ENCODE results near the gene MAPK8. TPM values are rescaled to one million over a fixed set of nuclear protein-coding genes. Genes with fewer than 3 reads are reported as not detected.
A peak's percentile ranks its signal among the peaks of the same experiment; 100 is the strongest.

Gene MAPK8
- total RNA-seq, 1 donor from 2014 or later, result 94.1 TPM

- no peak for DNase-seq (ENCODE audit: low spot score)
- no peak overlapping the region for H3K27ac Mint-ChIP-seq
- intact Hi-C loops (cut with micrococcal nuclease), result no loop called here
- H3K4me1 Mint-ChIP-seq (ENCODE audit: low read depth), result no peaks in the 10 kb centered on the region
- H3K9me3 Mint-ChIP-seq, result peaks cover 16% of the 10 kb centered on the region
- H3K36me3 Mint-ChIP-seq (ENCODE audit: low read depth), result peaks cover 5% of the 10 kb centered on the region
- no peaks in the 10 kb centered on the region for H3K27me3 Mint-ChIP-seq (ENCODE audit: low read depth)
- H3K4me3 Mint-ChIP-seq (ENCODE audit: low read depth), result no peak overlapping the region
Measured at GRCh38 chr10:48378675-48379074, 72.2 kb downstream of the MAPK8 start.

GRCh38 chr10:48381971-48382370 is 75.5 kb downstream of the MAPK8 start:
- Mint-ChIP-seq H3K27ac (no peak overlapping the region), H3K27me3 (ENCODE audit: low read depth) (no peaks in the 10 kb centered on the region), H3K4me3 (ENCODE audit: low read depth) (no peak overlapping the region), H3K36me3 (ENCODE audit: low read depth) (no peaks in the 10 kb centered on the region), H3K9me3 (no peaks in the 10 kb centered on the region), H3K4me1 (ENCODE audit: low read depth) (peaks cover 1% of the 10 kb centered on the region)
- DNase-seq (ENCODE audit: low spot score), result no peak
- intact Hi-C loops (cut with micrococcal nuclease), result no loop called here

- H3K27me3 Mint-ChIP-seq (ENCODE audit: low read depth), result no peaks in the 10 kb centered on the region
- no peaks in the 10 kb centered on the region for H3K36me3 Mint-ChIP-seq (ENCODE audit: low read depth)
Measured at GRCh38 chr10:48382982-48383381, 76.5 kb downstream of the MAPK8 start.

GRCh38 chr10:48383393-48383792 is 76.9 kb downstream of the MAPK8 start:
- H3K9me3 Mint-ChIP-seq, result no peaks in the 10 kb centered on the region
- intact Hi-C loops (cut with micrococcal nuclease), result no loop called here

More at GRCh38 chr10:48382982-48383381, 76.5 kb downstream of the MAPK8 start:
- Mint-ChIP-seq H3K9me3 (no peaks in the 10 kb centered on the region), H3K4me3 (ENCODE audit: low read depth) (no peak overlapping the region), H3K27ac (no peak overlapping the region), H3K4me1 (ENCODE audit: low read depth) (peaks cover 1% of the 10 kb centered on the region)
- no peak for DNase-seq (ENCODE audit: low spot score)
- intact Hi-C loops (cut with micrococcal nuclease), result no loop called here

GRCh38 chr10:48384699-48384982 is 78.2 kb downstream of the MAPK8 start:
- Mint-ChIP-seq H3K36me3 (ENCODE audit: low read depth) (no peaks in the 10 kb centered on the region), H3K27ac (no peak overlapping the region), H3K4me1 (ENCODE audit: low read depth) (peaks cover 9% of the 10 kb centered on the region), H3K4me3 (ENCODE audit: low read depth) (no peak overlapping the region), H3K27me3 (ENCODE audit: low read depth) (no peaks in the 10 kb centered on the region), H3K9me3 (no peaks in the 10 kb centered on the region)
- DNase-seq (ENCODE audit: low spot score), result no peak
- intact Hi-C loops (cut with micrococcal nuclease), result no loop called here

More at GRCh38 chr10:48383393-48383792, 76.9 kb downstream of the MAPK8 start:
- peaks cover 1% of the 10 kb centered on the region for H3K4me1 Mint-ChIP-seq (ENCODE audit: low read depth)
- no peaks in the 10 kb centered on the region for H3K36me3 Mint-ChIP-seq (ENCODE audit: low read depth)
- H3K27ac Mint-ChIP-seq, result no peak overlapping the region
- no peak for DNase-seq (ENCODE audit: low spot score)
- no peak overlapping the region for H3K4me3 Mint-ChIP-seq (ENCODE audit: low read depth)
- no peaks in the 10 kb centered on the region for H3K27me3 Mint-ChIP-seq (ENCODE audit: low read depth)

GRCh38 chr10:48389272-48389671 is 82.8 kb downstream of the MAPK8 start:
- peaks cover 46% of the 10 kb centered on the region for H3K4me1 Mint-ChIP-seq (ENCODE audit: low read depth)
- intact Hi-C loops (cut with micrococcal nuclease), result no loop called here
- no peaks in the 10 kb centered on the region for H3K9me3 Mint-ChIP-seq
- no peak for DNase-seq (ENCODE audit: low spot score)
- peak overlapping the region; percentile 32 for H3K27ac Mint-ChIP-seq
- no peaks in the 10 kb centered on the region for H3K27me3 Mint-ChIP-seq (ENCODE audit: low read depth)
- H3K4me3 Mint-ChIP-seq (ENCODE audit: low read depth), result no peak overlapping the region
- no peaks in the 10 kb centered on the region for H3K36me3 Mint-ChIP-seq (ENCODE audit: low read depth)

GRCh38 chr10:48389846-48390557 is 83.5 kb downstream of the MAPK8 start:
- Mint-ChIP-seq H3K27ac (peak overlapping the region; percentile 32), H3K4me3 (ENCODE audit: low read depth) (no peak overlapping the region), H3K4me1 (ENCODE audit: low read depth) (peaks cover 46% of the 10 kb centered on the region), H3K9me3 (no peaks in the 10 kb centered on the region), H3K36me3 (ENCODE audit: low read depth) (no peaks in the 10 kb centered on the region), H3K27me3 (ENCODE audit: low read depth) (no peaks in the 10 kb centered on the region)
- DNase-seq (ENCODE audit: low spot score), result no peak
- intact Hi-C loops (cut with micrococcal nuclease), result loop anchor here (5.0 to 10.0 kb wide), 2 partner anchors 55 to 83 kb away; partner anchors contain the start of gene MAPK8

GRCh38 chr10:48390558-48390871 is 84.0 kb downstream of the MAPK8 start:
- intact Hi-C loops (cut with micrococcal nuclease), result loop anchor here (5.0 to 10.0 kb wide), 2 partner anchors 56 to 83 kb away; partner anchors contain the start of gene MAPK8
- no peak overlapping the region for H3K27ac Mint-ChIP-seq
- H3K27me3 Mint-ChIP-seq (ENCODE audit: low read depth), result no peaks in the 10 kb centered on the region
- DNase-seq (ENCODE audit: low spot score), result no peak
- no peak overlapping the region for H3K4me3 Mint-ChIP-seq (ENCODE audit: low read depth)
- no peaks in the 10 kb centered on the region for H3K9me3 Mint-ChIP-seq
- H3K4me1 Mint-ChIP-seq (ENCODE audit: low read depth), result peaks cover 45% of the 10 kb centered on the region
- H3K36me3 Mint-ChIP-seq (ENCODE audit: low read depth), result no peaks in the 10 kb centered on the region

- peaks cover 50% of the 10 kb centered on the region for H3K4me1 Mint-ChIP-seq (ENCODE audit: low read depth)
Measured at GRCh38 chr10:48390933-48391845, 84.7 kb downstream of the MAPK8 start.

GRCh38 chr10:48391994-48392393 is 85.5 kb downstream of the MAPK8 start:
- Mint-ChIP-seq H3K27ac (no peak overlapping the region), H3K27me3 (ENCODE audit: low read depth) (no peaks in the 10 kb centered on the region), H3K4me1 (ENCODE audit: low read depth) (peaks cover 53% of the 10 kb centered on the region), H3K36me3 (ENCODE audit: low read depth) (no peaks in the 10 kb centered on the region), H3K4me3 (ENCODE audit: low read depth) (no peak overlapping the region), H3K9me3 (no peaks in the 10 kb centered on the region)
- DNase-seq (ENCODE audit: low spot score), result no peak
- intact Hi-C loops (cut with micrococcal nuclease), result loop anchor here (5.0 to 10.0 kb wide), 2 partner anchors 57 to 85 kb away; partner anchors contain the start of gene MAPK8

More at GRCh38 chr10:48390933-48391845, 84.7 kb downstream of the MAPK8 start:
- DNase-seq (ENCODE audit: low spot score), result no peak
- Mint-ChIP-seq H3K36me3 (ENCODE audit: low read depth) (no peaks in the 10 kb centered on the region), H3K9me3 (no peaks in the 10 kb centered on the region), H3K27ac (peak overlapping the region; percentile 4), H3K4me3 (ENCODE audit: low read depth) (no peak overlapping the region), H3K27me3 (ENCODE audit: low read depth) (no peaks in the 10 kb centered on the region)
- intact Hi-C loops (cut with micrococcal nuclease), result loop anchor here (5.0 to 10.0 kb wide), 2 partner anchors 56 to 84 kb away; partner anchors contain the start of gene MAPK8

GRCh38 chr10:48398261-48398660 is 91.8 kb downstream of the MAPK8 start:
- Mint-ChIP-seq H3K27ac (no peak overlapping the region), H3K36me3 (ENCODE audit: low read depth) (no peaks in the 10 kb centered on the region), H3K9me3 (no peaks in the 10 kb centered on the region), H3K4me3 (ENCODE audit: low read depth) (no peak overlapping the region), H3K4me1 (ENCODE audit: low read depth) (peaks cover 34% of the 10 kb centered on the region), H3K27me3 (ENCODE audit: low read depth) (no peaks in the 10 kb centered on the region)
- DNase-seq (ENCODE audit: low spot score), result no peak
- intact Hi-C loops (cut with micrococcal nuclease), result loop anchor here (10.0 kb wide), 1 partner anchor 63 kb away; no protein-coding TSS in a partner anchor

- H3K4me3 Mint-ChIP-seq (ENCODE audit: low read depth), result no peak overlapping the region
- H3K27ac Mint-ChIP-seq, result no peak overlapping the region
- no peaks in the 10 kb centered on the region for H3K36me3 Mint-ChIP-seq (ENCODE audit: low read depth)
- intact Hi-C loops (cut with micrococcal nuclease), result loop anchor here (10.0 kb wide), 1 partner anchor 64 kb away; no protein-coding TSS in a partner anchor
- H3K4me1 Mint-ChIP-seq (ENCODE audit: low read depth), result peaks cover 28% of the 10 kb centered on the region
- H3K27me3 Mint-ChIP-seq (ENCODE audit: low read depth), result no peaks in the 10 kb centered on the region
- DNase-seq (ENCODE audit: low spot score), result no peak
- H3K9me3 Mint-ChIP-seq, result no peaks in the 10 kb centered on the region
Measured at GRCh38 chr10:48399056-48399541, 92.6 kb downstream of the MAPK8 start.

Measured in activated T-helper 2 cell treated with anti-CD3 and anti-CD28 coated beads, Interferon-gamma antibody, Interleukin-2, Interleukin-4, amounts not matched to agents 10 μg/mL and 5 μg/mL and 100 μg/mL, durations not matched to agents 14 hours and 24 hours and 36 hours (primary cell).